GM21737 (cell line): ENCODE measurements around the gene PAK1.

ENCODE experiments used
- ATAC-seq: cut with Tn5 transposase; IDR thresholded peaks from one replicate; pipeline ENCODE4 v1.9.1; 2021; ENCODE audit warnings: mild to moderate bottlenecking, moderate library complexity; ENCODE audit not compliant: unreplicated experiment

Gene PAK1

GRCh38 chr11:77375107-77375506, 98.8 kb downstream of the PAK1 start:
- no peak for ATAC-seq

GRCh38 chr11:77374611-77375031, 99.3 kb downstream of the PAK1 start:
- ATAC-seq: no peak

- ATAC-seq: no peak
These were observed 99.8 kb downstream of the PAK1 start for GRCh38 chr11:77374108-77374507.

- ATAC-seq: no peak
These were observed 101.2 kb downstream of the PAK1 start for GRCh38 chr11:77372726-77373125.

- ATAC-seq: no peak
These were observed 102.2 kb downstream of the PAK1 start for GRCh38 chr11:77371646-77372045.

GRCh38 chr11:77370217-77370616, 103.7 kb downstream of the PAK1 start:
- ATAC-seq: no peak

GRCh38 chr11:77361184-77361583, 112.7 kb downstream of the PAK1 start:
- ATAC-seq: no peak

- ATAC-seq: no peak
These were observed 114.4 kb downstream of the PAK1 start for GRCh38 chr11:77359481-77359880.

- no peak for ATAC-seq
These were observed 120.8 kb downstream of the PAK1 start for GRCh38 chr11:77353131-77353530.

GRCh38 chr11:77351281-77351886, 122.5 kb downstream of the PAK1 start:
- no peak for ATAC-seq

GRCh38 chr11:77347948-77348347, 125.9 kb downstream of the PAK1 start:
- no peak for ATAC-seq

- ATAC-seq: no peak
These were observed 126.8 kb downstream of the PAK1 start for GRCh38 chr11:77346906-77347603.

GRCh38 chr11:77345621-77346020, 128.3 kb downstream of the PAK1 start:
- no peak for ATAC-seq

GRCh38 chr11:77340501-77340900, 133.4 kb downstream of the PAK1 start:
- no peak for ATAC-seq

- no peak for ATAC-seq
These were observed 141.6 kb downstream of the PAK1 start for GRCh38 chr11:77332259-77332658.

GRCh38 chr11:77325159-77325558, 148.7 kb downstream of the PAK1 start:
- ATAC-seq: no peak

GRCh38 chr11:77324508-77324907, 149.4 kb downstream of the PAK1 start:
- no peak for ATAC-seq

GRCh38 chr11:77322926-77323590, 150.8 kb downstream of the PAK1 start:
- no peak for ATAC-seq

- no peak for ATAC-seq
These were observed 151.4 kb downstream of the PAK1 start for GRCh38 chr11:77322506-77322905.

GRCh38 chr11:77320351-77320750, 153.5 kb downstream of the PAK1 start:
- ATAC-seq: no peak

GRCh38 chr11:77318600-77318999, 155.3 kb downstream of the PAK1 start:
- ATAC-seq: no peak

GRCh38 chr11:77316733-77317342, 157.1 kb downstream of the PAK1 start:
- ATAC-seq: no peak
